Erythroblast (primary cell): ENCODE results near the gene C10orf53.

Experiments
- DNase-seq, 2 experiments: peaks; one replicate each; lab custom pipeline; 2025; lab: John Stamatoyannopoulos, UW
- GATA1 ChIP-seq: IDR thresholded peaks from 2 replicates; pipeline ENCODE4 v1.6.1; 2011; ENCODE audit warnings: low read depth, mild to moderate bottlenecking, control low read depth, low read length, moderate library complexity
- POLR2A ChIP-seq: IDR thresholded peaks from 2 replicates; pipeline ENCODE4 v1.6.1; 2011; ENCODE audit warnings: mild to moderate bottlenecking, low read length

The C10orf53 gene, protein sequence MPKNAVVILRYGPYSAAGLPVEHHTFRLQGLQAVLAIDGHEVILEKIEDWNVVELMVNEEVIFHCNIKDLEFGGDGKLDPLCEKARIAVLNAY

DNA sequence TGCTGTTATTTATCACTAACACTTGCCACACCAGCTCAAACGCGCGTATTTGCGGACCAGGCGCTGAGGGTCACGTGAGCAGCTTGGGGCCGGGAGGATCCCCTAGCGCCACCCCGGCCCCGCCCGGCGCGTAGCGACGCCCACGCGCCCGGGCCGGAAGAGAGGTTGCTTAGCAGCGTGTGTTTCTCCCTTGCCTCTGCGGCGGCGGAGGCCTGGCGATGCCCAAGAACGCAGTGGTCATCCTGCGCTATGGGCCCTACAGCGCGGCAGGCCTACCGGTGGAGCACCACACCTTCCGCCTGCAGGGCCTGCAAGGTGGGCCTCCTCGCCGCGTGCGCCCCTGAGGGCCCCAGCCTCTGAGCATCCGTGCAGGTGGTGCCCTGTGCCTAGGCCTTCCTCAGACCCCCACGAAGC, at the start of gene C10orf53:
Gene C10orf53 (plus strand): TSS at position 172 of the 414 bp plus-strand sequence. CDS start 47 bp downstream, at position 219.
- no peak for TF ChIP-seq POLR2A
- TF ChIP-seq GATA1, result no peak
- peak; percentile 69 to 70 for DNase-seq

DNA sequence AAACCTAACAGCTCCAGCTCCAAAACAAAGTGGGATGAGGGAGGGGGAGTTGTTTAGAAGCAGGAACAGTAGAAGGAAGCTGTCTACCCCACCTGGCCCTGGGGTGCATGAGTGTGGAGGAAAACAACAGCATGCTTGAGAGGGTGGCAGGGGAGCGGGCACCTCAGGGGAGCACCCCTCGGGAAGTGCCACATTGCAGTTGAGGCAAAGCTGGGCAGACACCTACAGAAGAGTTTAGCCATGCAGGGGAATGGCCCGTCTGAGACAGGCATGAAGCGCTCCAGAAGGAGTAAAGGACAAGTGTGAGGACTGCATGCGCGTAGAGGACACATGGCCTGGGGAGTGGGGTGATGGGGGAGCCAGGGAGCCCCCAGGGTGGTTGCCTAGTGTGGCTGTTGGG, 47.5 kb upstream of the C10orf53 start:
- TF ChIP-seq POLR2A (no peak), GATA1 (no peak)
- no peak for DNase-seq

DNA sequence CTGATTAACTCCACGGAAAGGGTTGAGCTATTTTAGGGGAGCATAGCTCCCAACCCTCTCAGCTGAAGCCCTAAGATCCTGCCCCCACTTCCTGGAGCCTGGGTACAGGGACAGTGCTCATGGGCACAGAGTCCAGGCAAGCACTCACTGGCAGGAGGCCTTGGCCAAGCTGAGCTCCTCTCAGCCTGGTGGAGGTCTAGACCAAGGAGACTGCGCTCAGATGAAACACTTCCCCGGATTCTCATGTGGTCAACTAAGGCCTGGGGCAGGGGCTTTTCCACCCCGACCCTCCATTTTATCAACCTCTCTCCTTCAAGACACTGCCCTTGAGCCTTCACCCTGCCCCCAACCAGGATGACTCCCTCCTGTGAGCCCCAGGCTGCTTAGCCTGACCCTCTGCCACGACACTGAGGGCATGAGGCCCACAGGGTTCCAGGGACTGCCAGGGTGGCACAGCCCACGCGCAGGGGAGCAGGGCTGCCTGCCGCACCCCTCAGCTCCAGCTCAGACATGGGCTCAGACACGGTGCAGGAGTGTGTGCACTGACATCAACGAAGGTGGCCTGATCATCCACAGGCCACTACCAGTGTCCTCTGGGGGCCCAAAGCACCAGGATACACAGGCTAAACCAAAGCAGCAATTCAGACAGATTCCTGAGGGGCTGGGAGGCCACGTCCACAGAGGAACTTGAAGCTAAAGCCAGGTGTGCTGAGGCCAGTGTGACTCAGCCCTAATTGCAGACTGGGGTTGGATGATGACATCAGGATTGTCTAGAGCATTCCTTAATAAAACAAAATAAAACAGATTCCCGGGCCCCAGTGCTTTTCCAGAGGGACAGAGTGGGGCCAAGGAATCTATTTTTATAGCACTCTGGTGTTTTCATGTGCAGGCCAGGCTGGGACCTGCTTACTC, 46.8 kb upstream of the C10orf53 start:
- TF ChIP-seq POLR2A (no peak), GATA1 (no peak)
- DNase-seq, result no peak

DNA sequence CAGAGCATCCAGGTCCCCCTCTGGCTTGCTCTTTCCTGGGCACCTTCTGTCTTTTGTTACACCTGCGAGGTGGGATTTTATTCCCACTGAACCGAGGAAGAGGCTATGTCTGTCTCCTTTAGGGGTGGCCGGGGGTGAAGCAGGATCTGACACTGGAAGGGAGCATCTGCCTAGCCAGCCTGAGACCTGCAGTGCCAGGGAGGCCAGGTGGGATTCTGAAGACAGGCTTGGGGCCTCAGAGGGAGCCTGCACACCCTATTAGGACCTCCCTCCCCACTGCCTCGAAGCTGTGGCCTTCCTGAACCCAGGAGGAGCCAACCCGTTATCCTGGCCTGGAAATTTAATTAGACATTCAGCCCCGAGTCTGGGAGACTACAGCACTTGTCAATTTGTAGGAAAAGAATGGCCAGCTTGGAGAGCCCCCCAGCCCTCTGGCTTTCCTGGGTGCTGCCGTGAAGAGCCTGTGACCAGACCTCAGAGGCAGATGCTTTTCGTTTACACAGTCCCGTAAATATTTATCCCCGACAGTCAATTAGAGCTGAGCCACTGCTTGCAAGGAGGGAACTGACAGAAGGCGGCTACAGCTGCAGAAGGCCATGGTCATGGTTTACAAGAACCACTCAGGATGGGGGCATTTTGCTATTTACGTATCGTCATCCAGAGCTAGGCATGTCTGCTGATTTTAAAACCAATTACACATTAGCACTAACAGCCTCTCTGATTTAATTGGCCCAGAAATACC, 46.0 kb upstream of the C10orf53 start:
- TF ChIP-seq POLR2A, result no peak
- no peak for TF ChIP-seq GATA1
- DNase-seq, result no peak

DNA sequence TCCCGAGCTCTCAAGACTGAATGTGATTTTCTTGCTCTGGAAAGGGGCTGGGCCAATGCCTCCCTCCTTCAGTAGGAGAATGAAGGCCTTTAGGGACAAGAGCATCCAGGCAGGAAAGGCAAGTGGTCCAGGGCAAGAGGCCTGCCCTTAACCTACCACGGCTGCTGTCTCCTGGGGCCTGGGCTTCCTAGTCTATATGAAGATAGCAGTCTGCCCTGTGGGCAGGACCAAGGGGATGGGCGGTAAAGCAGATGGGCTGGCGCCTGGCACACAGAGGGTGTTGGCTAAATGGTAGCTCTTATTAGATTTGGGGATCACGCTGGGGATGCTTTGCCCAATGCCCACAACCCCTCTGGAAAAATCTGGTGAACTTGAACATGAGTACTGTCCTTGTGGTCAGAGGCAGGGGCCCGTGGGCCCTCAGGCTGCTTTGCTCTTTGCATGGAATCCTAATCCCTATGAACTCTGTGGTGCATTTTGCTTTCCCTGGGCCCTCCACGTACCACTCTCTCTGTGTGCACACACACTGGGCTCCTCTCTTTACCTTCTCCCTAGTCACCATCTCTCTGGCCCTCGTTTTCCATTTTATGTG, 45.3 kb upstream of the C10orf53 start:
- no peak for TF ChIP-seq GATA1
- no peak for TF ChIP-seq POLR2A
- no peak for DNase-seq

DNA sequence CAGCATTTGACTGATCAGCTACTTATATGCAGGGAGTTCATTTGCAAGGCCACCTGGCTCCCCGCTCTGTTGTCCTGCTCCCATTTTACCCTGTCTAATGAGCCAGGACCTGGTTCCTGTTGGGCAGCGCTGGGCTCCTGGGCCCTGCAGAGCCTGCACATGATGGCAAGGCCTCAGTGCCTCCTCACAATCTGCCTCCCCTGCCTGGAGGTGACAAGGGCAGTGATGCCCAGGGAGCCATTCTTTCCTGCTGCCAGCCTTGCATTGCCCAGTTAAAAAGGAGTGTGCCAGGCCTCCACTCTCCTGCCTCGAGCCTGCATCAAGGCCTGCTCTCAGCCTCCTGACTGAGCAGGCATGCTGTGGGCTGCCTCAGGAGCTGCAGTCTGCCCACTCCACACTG, 37.1 kb upstream of the C10orf53 start:
- no peak for DNase-seq
- TF ChIP-seq GATA1 (no peak), POLR2A (no peak)

DNA sequence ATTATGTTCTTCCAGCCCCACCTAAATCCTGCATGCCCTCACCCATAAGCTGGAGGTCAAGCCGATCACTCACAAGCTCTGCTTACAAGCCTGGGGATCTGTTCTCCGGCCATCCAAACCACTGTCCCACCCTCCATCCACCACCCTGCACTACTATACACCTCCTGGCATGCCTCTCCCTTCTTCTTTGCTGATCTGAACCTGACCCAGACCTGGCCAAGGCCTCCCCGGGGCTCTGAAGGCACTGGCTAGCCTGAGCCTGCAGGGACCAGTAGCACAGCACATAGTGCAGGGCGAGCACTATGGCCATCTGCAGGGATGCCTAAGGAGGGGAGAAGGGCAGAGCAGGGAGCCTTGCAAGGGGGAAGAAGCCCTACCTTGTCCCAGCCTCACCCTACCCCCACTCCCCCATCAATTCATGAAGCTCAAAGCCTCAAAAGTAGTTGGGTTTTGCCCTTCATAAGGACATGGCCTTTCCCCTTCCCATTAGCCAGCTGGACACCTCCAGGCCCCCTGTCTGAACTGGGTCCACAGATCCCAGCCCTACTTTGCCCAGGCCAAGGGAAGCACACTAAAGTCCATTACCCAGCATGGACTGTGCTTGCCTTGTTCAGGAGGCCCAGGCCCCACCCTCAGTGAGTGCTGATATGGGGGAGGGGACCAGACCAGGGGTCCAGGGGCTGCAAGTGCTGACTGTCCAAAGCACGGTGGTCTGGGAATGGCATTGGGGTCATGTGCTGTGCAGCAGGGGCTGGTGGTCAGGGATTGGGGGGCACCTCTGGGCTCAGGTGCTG, 36.0 kb upstream of the C10orf53 start:
- no peak for TF ChIP-seq GATA1
- TF ChIP-seq POLR2A, result no peak
- DNase-seq, result no peak

DNA sequence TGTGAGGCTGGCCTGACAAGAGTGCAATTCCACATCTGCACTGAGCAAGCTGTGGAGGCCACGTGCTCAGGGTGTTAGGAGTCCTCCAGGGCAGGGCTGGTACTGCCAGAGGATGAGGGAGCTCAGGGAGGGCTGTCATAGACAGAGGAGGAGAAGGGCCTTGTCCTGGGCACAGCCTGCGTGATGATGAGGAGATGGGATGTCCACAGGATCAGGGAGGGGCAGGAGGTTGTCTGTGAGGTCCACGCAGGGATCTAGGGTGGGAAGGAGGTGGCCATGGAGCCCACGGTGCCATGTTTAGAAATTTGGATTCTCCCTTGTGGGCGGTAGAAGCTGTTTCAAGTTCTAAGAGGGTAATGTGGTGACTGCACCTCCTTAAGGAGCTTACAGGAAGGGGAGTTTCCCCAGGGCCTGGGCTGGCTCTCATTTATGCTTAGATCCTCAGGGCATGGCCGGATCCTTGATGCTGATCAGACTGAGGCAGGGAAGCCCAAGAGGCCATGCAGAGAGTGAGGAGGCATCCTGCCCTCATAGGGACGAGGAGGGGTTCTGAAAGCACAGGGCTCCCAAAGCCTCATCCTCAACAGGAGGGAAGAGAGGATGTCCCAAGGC, 35.3 kb upstream of the C10orf53 start:
- no peak for TF ChIP-seq GATA1
- no peak for TF ChIP-seq POLR2A
- DNase-seq, result no peak

DNA sequence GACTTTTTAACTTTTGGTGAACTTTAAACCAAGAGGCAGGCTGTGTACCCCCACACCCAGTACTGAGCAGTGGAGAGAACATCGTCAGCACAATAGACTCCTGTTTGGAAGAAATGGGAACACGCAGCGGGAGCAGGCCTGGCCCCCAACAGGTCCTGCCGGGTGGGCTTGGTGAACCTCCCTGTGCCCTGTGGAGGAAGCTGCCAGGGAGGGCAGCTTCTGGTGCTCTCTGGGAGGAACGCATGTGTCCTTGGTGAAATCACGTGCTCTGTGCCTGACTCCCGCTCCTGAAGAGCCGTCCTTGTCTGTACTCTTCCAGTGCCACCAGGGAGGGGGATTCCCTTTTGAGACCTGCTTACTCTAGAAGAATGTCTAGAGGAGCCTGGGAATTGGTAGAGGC, 34.0 kb upstream of the C10orf53 start:
- DNase-seq, result no peak
- TF ChIP-seq GATA1, result no peak
- TF ChIP-seq POLR2A, result no peak

DNA sequence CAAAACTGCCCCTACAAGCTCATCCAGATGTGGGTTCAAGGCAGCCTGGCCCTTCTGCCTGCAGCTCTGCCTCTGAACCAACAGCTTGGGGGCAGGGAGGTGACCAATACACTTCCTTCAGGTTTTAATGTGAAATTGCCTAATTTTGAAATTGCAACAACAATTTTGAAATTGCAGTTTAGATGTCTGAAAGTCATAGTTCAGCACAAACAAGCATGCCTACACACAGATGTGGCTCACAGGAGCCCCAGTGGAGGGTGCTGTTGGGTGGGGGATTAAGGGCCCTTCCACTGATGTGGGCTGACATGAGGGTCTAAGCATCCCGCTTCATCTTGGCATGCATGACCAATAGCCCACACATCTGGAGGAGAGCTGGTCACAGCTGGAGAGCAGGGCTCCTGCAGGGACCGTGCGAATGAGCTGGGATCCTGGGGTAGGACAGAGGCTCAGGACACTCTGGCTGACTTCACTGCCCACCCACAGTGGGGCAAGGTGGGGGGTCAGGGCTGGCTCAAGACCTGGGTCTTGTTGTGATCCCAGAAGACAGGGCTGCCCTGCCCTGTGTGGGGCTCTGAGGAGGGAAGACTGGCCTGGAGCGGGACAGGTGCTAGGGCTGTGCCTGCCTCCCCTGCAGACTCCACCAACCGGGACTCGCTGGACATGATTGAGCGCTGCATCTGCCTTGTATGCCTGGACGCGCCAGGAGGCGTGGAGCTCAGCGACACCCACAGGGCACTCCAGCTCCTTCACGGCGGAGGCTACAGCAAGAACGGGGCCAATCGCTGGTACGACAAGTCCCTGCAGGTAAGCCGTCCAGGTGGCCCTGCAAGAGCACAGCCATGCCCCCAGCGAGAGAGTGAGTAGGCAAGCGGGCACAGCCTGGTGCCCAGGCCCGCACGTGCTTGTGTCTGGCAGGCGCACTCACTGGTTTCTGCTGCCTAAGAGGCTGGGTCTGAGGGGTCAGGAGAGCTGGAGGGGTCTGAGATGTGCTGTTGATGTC, 33.3 kb upstream of the C10orf53 start:
- no peak for DNase-seq
- no peak for TF ChIP-seq POLR2A
- TF ChIP-seq GATA1, result no peak

DNA sequence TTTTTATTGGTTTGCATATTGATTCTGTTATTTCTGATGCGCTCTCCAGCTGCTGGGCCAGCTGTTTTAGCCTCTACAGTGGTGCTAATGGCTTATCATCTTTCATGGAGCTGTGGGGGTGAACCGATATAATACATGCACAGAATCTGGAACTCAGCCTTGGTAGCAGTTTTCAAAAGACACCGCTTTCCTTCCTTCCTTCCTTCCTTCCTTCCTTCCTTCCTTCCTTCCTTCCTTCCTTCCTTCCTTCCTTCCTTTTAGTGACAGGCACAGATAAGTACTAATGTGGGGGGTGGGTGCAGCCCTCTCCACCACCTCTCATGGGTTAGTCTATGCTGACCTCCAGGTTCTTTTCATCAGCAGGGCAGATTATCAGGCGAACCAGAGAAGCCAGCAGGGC, 31.9 kb upstream of the C10orf53 start:
- TF ChIP-seq POLR2A (no peak), GATA1 (no peak)
- DNase-seq, result no peak
